VCaP (cell line): ENCODE data around the gene NCOA7.

ENCODE experiments used
- H3K27ac ChIP-seq: fragments of 450-650 bp; 2 replicates; pipeline ENCODE4 v1.5.1; 2017
- CTCF ChIP-seq: fragments of 450-650 bp; conservative IDR thresholded peaks from 2 replicates; pipeline ENCODE4 v1.5.1; 2017; ENCODE audit warnings: mild to moderate bottlenecking, moderate library complexity

The NCOA7 gene

GRCh38 chr6:125939026-125939425 lies 148.3 kb downstream of the NCOA7 start:
- no peak overlapping the region for H3K27ac ChIP-seq
- TF ChIP-seq CTCF, result no peak

- H3K27ac ChIP-seq, result no peak overlapping the region
Measured at GRCh38 chr6:125939791-125940190, 149.0 kb downstream of the NCOA7 start.

GRCh38 chr6:125940247-125941041 lies 149.7 kb downstream of the NCOA7 start:
- TF ChIP-seq CTCF, result no peak
- no peak overlapping the region for H3K27ac ChIP-seq

More at GRCh38 chr6:125939791-125940190, 149.0 kb downstream of the NCOA7 start:
- TF ChIP-seq CTCF, result no peak

GRCh38 chr6:125942672-125943527 lies 152.1 kb downstream of the NCOA7 start:
- H3K27ac ChIP-seq, result no peak overlapping the region
- no peak for TF ChIP-seq CTCF

- TF ChIP-seq CTCF, result no peak
- peak overlapping the region; percentile 18; the same call in 1 of the 2 replicates for H3K27ac ChIP-seq
Measured at GRCh38 chr6:125943528-125944433, 153.0 kb downstream of the NCOA7 start.

- TF ChIP-seq CTCF, result no peak
- H3K27ac ChIP-seq, result peak overlapping the region; percentile 18; the same call in 1 of the 2 replicates
Measured at GRCh38 chr6:125944434-125944816, 153.7 kb downstream of the NCOA7 start.
